Thymus (tissue), 11 donors: ENCODE measurements around the gene GPC6. TPM values are rescaled to one million over a fixed set of nuclear protein-coding genes. Genes with fewer than 3 reads are reported as not detected.

ENCODE experiments used
- DNase-seq, 9 donors: peaks; one replicate each; pipeline ENCODE4 v3.0.0-alpha.2; 2013; ENCODE audit warnings: low spot score in 9 of 9, low read depth in 6 of 9, missing footprints in 1 of 9
- H3K27ac ChIP-seq, 2 donors: one replicate each; pipeline ENCODE4 v1.5.1; 2013; ENCODE audit warnings: control low read depth in 1 of 2, low read depth in 1 of 2, low read length in 1 of 2, mild to moderate bottlenecking in 1 of 2, moderate library complexity in 1 of 2
- H3K27me3 ChIP-seq, 2 donors: one replicate each; pipeline ENCODE4 v1.5.1; 2013; ENCODE audit warnings: low read length in 1 of 2; ENCODE audit not compliant: control insufficient read depth in 2 of 2, insufficient read depth in 1 of 2
- H3K36me3 ChIP-seq, 2 donors: one replicate each; pipeline ENCODE4 v1.5.1; 2013; ENCODE audit warnings: low read length in 1 of 2, mild to moderate bottlenecking in 1 of 2, moderate library complexity in 1 of 2; ENCODE audit not compliant: control insufficient read depth in 2 of 2, insufficient read depth in 2 of 2
- H3K4me1 ChIP-seq, 2 donors: one replicate each; pipeline ENCODE4 v1.5.1; 2013; ENCODE audit warnings: low read length in 2 of 2; ENCODE audit not compliant: control insufficient read depth in 2 of 2, insufficient read depth in 2 of 2
- H3K4me3 ChIP-seq, 2 donors: one replicate each; pipeline ENCODE4 v1.5.1; 2013; ENCODE audit warnings: low read length in 2 of 2, control low read depth in 1 of 2, mild to moderate bottlenecking in 1 of 2
- H3K9me3 ChIP-seq, 2 donors: one replicate each; pipeline ENCODE4 v1.5.1; 2013; ENCODE audit warnings: low read length in 1 of 2, mild to moderate bottlenecking in 1 of 2; ENCODE audit not compliant: control insufficient read depth in 2 of 2, insufficient read depth in 1 of 2
- WGBS: extraction: QIAGEN DNeasy Blood & Tissue Kit; methylation state at CpG from one replicate; pipeline ENCODE4 v1.1.7; 2013; 5-methylcytosine and 5-hydroxymethylcytosine counted together
- polyA plus RNA-seq: library from polyadenylated mRNA; stranded (reverse); fragments of 200-250 nt; gene quantifications from one replicate; pipeline ENCODE4 v1.2.3, GENCODE V29; 2013
- total RNA-seq: library from RNA; stranded (reverse); fragments of 120-200 nt; gene quantifications from one replicate; pipeline ENCODE4 v1.2.4, GENCODE V29; 2013
- donor health status: healthy.

GPC6 gene
- total and polyA plus RNA-seq, 2 donors, result 1.1 to 6.9 TPM

GRCh38 chr13:93771782-93772181 lies 545.2 kb downstream of the GPC6 start:
- no peak for DNase-seq
- WGBS, result 85% methylated on average over 1 of the region's 1 CpG
- Histone ChIP-seq H3K9me3 (no peaks in the 10 kb centered on the region), H3K4me3 (no peak overlapping the region), H3K27ac (no peak overlapping the region), H3K36me3 (no peaks in the 10 kb centered on the region), H3K4me1 (no peaks in the 10 kb centered on the region), H3K27me3 (no peaks in the 10 kb centered on the region)

- Histone ChIP-seq H3K36me3 (no peaks in the 10 kb centered on the region), H3K9me3 (no peaks in the 10 kb centered on the region), H3K4me3 (no peak overlapping the region), H3K4me1 (no peaks in the 10 kb centered on the region), H3K27ac (no peak overlapping the region), H3K27me3 (no peaks in the 10 kb centered on the region)
- WGBS, result 95% methylated on average over 2 of the region's 2 CpGs
- DNase-seq, result no peak
Observed at GRCh38 chr13:93774506-93774905, 547.9 kb downstream of the GPC6 start.

DNA sequence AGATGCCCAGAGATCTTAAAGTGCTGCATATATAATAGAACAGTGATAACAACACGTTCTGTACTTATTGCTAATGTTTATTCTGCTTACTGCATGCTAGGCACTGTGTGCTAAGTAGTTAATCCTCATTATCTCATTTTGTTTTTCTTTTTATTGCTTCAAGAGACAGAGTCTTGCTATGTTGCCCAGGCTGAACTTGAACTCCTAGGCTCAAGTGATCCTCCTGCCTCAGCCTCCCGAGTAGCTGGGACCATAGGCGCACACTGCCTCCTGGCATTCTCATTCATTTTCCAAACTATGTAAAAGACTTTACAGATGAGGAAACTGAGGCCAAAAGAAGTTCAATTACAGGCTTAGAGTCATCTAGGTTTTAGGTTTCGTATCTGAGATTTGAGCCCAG lies 548.4 kb downstream of the GPC6 start:
- H3K4me1 ChIP-seq, result no peaks in the 10 kb centered on the region
- no peak for DNase-seq
- no peak overlapping the region for H3K4me3 ChIP-seq
- WGBS, result 92% methylated on average over 4 of the region's 4 CpGs
- no peaks in the 10 kb centered on the region for H3K27me3 ChIP-seq
- H3K27ac ChIP-seq, result no peak overlapping the region
- H3K36me3 ChIP-seq, result no peaks in the 10 kb centered on the region
- no peaks in the 10 kb centered on the region for H3K9me3 ChIP-seq

GRCh38 chr13:93775507-93776108 lies 549.0 kb downstream of the GPC6 start:
- no peak for DNase-seq
- no peak overlapping the region for H3K4me3 ChIP-seq
- no peaks in the 10 kb centered on the region for H3K4me1 ChIP-seq
- 89% methylated on average over 8 of the region's 8 CpGs for WGBS
- H3K9me3 ChIP-seq, result no peaks in the 10 kb centered on the region
- no peaks in the 10 kb centered on the region for H3K27me3 ChIP-seq
- no peak overlapping the region for H3K27ac ChIP-seq
- H3K36me3 ChIP-seq, result no peaks in the 10 kb centered on the region

- 84% methylated on average over 5 of the region's 5 CpGs for WGBS
Observed at GRCh38 chr13:93776936-93777335, 550.3 kb downstream of the GPC6 start.

DNA sequence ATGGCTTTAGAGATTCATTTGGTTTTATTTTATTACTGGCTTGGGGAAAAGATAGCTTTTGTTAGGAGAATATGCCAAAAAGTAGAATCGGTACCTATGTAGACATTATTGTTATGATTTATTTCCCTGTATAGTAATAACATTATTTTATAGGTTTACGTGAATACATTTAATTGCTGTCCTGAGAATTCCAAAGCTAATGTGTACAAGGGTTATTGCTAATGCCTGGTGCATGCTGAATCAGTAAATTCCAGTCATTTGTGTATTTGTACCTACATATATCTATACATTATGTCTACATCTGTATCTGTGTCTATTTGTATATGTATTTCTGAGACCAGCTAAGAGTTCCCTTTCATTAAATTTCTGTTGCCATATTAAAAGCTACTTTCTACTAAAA lies 550.9 kb downstream of the GPC6 start:
- 95% methylated on average over 2 of the region's 2 CpGs for WGBS

More at GRCh38 chr13:93776936-93777335, 550.3 kb downstream of the GPC6 start:
- Histone ChIP-seq H3K4me3 (no peak overlapping the region), H3K27ac (no peak overlapping the region), H3K4me1 (no peaks in the 10 kb centered on the region), H3K9me3 (no peaks in the 10 kb centered on the region), H3K36me3 (no peaks in the 10 kb centered on the region), H3K27me3 (no peaks in the 10 kb centered on the region)
- no peak for DNase-seq

DNA sequence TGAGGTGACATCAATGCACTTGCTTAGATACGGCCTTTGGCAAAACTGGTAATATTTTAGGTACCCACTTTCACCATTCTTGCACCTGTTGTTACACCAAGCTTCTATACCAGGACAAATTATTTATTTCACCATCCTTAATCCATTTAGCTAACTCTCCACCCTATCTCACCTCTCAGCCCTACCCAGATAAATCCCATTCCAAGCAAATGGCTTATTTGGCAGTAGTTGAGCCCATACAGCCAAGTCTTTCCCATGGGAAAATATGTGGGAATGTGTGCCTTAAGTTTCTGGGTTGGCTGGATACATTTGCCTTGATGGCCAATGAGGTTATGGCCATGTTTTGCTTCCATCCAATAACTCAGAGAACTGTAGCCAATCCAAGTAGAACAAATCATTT lies 551.9 kb downstream of the GPC6 start:
- Histone ChIP-seq H3K4me3 (no peak overlapping the region), H3K9me3 (no peaks in the 10 kb centered on the region), H3K27me3 (no peaks in the 10 kb centered on the region), H3K4me1 (no peaks in the 10 kb centered on the region), H3K36me3 (no peaks in the 10 kb centered on the region), H3K27ac (no peak overlapping the region)
- no peak for DNase-seq
- WGBS, result 91% methylated on average over 1 of the region's 1 CpG

More for the DNA sequence above, 550.9 kb downstream of the GPC6 start:
- DNase-seq, result no peak
- Histone ChIP-seq H3K36me3 (no peaks in the 10 kb centered on the region), H3K27me3 (no peaks in the 10 kb centered on the region), H3K4me3 (no peak overlapping the region), H3K9me3 (no peaks in the 10 kb centered on the region), H3K27ac (no peak overlapping the region), H3K4me1 (no peaks in the 10 kb centered on the region)

- WGBS, result 80% methylated on average over 1 of the region's 1 CpG
Observed at GRCh38 chr13:93784191-93784590, 557.6 kb downstream of the GPC6 start.

DNA sequence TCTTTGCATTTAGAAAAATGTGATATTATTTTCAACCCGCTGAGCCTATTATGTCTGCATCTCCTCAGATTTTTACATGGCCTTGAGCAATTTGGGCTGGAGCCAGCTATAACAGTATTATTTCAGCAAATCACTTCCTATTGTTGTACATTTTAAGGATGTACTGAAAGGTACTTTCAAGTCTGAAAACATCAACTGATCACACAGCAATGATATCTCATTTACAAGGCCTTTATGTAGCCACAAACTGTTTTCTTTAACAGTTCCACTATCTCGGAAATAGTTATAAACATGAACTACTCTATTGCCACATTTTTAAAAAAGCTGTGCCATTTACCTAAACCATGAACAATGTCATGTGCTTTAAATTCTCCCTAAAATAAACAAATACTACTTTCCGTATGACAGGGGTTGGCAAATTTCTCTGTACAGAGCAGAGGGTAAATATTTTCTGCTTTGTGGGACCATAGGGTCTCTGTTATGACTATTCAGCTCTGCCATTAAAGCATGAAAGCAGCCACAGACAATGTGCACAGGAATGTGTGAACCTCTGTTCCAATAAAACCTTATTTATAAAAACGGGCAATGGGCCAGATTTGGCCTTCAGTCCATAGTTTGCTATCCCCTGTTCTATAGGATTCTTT lies 560.4 kb downstream of the GPC6 start:
- Histone ChIP-seq H3K27ac (no peak overlapping the region), H3K27me3 (no peaks in the 10 kb centered on the region), H3K4me1 (no peaks in the 10 kb centered on the region), H3K36me3 (no peaks in the 10 kb centered on the region), H3K4me3 (no peak overlapping the region), H3K9me3 (no peaks in the 10 kb centered on the region)
- 95% methylated on average over 4 of the region's 4 CpGs for WGBS
- no peak for DNase-seq

More at GRCh38 chr13:93784191-93784590, 557.6 kb downstream of the GPC6 start:
- Histone ChIP-seq H3K4me1 (no peaks in the 10 kb centered on the region), H3K36me3 (no peaks in the 10 kb centered on the region), H3K27ac (no peak overlapping the region), H3K27me3 (no peaks in the 10 kb centered on the region), H3K4me3 (no peak overlapping the region), H3K9me3 (no peaks in the 10 kb centered on the region)
- no peak for DNase-seq
